Esophagus squamous epithelium (tissue), 5 donors: ENCODE data around the gene TTBK2. TPM values are rescaled to one million over a fixed set of nuclear protein-coding genes. Genes with fewer than 3 reads are reported as not detected.

Experiments
- DNase-seq: peaks from one replicate; lab custom pipeline; 2025; lab: John Stamatoyannopoulos, UW
- H3K27ac ChIP-seq, 4 donors: fragments of 200-600 bp; sonication (generic); one replicate each; pipeline ENCODE4 v1.5.1; 2016 to 2019; ENCODE audit warnings: mild to moderate bottlenecking in 1 of 4
- H3K27me3 ChIP-seq, 4 donors: fragments of 200-600 bp; sonication (generic); 1 replicate in 3 of 4; 2 replicates in 1 of 4; pipeline versions ENCODE4 v1.5.1 to v1.6.0; 2017 to 2021; ENCODE audit warnings: antibody characterized with exemption in 1 of 4
- H3K36me3 ChIP-seq, 3 donors: fragments of 200-600 bp; sonication (generic); one replicate each; pipeline ENCODE4 v1.5.1; 2016 to 2019
- H3K4me1 ChIP-seq, 3 donors: fragments of 200-600 bp; sonication (generic); one replicate each; pipeline ENCODE4 v1.5.1; 2017 to 2019
- H3K4me3 ChIP-seq, 4 donors: fragments of 200-600 bp; sonication (generic); 1 replicate in 3 of 4; 2 replicates in 1 of 4; pipeline ENCODE4 v1.5.1; 2016 to 2019; ENCODE audit warnings: mild to moderate bottlenecking in 2 of 4, moderate library complexity in 1 of 4
- H3K9me3 ChIP-seq, 3 donors: fragments of 200-600 bp; sonication (generic); one replicate each; pipeline ENCODE4 v1.5.1; 2016 to 2019
- POLR2A ChIP-seq, 4 donors: fragments of 450-650 bp; IDR thresholded peaks; one replicate each; pipeline ENCODE4 v1.6.1; 2017; ENCODE audit warnings: antibody characterized with exemption in 4 of 4, mild to moderate bottlenecking in 4 of 4, moderate library complexity in 3 of 4
- WGBS, 2 donors: methylation state at CpG; one replicate each; pipeline ENCODE4 v1.1.5; 2018; 5-methylcytosine and 5-hydroxymethylcytosine counted together
- intact Hi-C: fragments of 100-400 bp; cut with DNase I; formaldehyde crosslinking; loops from one replicate; pipeline ENCODE4 v1.15.0; 2022
- total RNA-seq, 4 donors: library from RNA; depleted of rRNA; stranded (reverse); fragments of >200 nt; gene quantifications; one replicate each; pipeline ENCODE4 v1.1.0, GENCODE V29; 2016
- TF ChIP-seq, protein P1 (sequence below), 6 experiments: fragments of 450-650 bp in 4 of 6; fragments of 200-600 bp in 2 of 6; sonication (generic) in 2 of 6; IDR thresholded peaks; one replicate each; pipeline ENCODE4 v1.5.1; 2016 to 2019; ENCODE audit warnings: antibody characterized with exemption in 6 of 6, mild to moderate bottlenecking in 4 of 6, moderate library complexity in 4 of 6
- donor health status: DM: yes; HTN: yes; CAD: no.

The TTBK2 gene
- total RNA-seq, 4 donors from 2014 or later = 5.8 to 11.8 (median 6.8) TPM

GRCh38 chr15:42750306-42750705, 170.3 kb downstream of the TTBK2 start:
- peaks cover 0 to 53% (median 0%) of the 10 kb centered on the region in 3 donors for H3K36me3 ChIP-seq
- H3K4me3 ChIP-seq = no peak overlapping the region
- no peak for DNase-seq
- TF ChIP-seq POLR2A (IDR thresholded peaks at IDR 0.05) = no peak
- TF ChIP-seq, protein P1, sequence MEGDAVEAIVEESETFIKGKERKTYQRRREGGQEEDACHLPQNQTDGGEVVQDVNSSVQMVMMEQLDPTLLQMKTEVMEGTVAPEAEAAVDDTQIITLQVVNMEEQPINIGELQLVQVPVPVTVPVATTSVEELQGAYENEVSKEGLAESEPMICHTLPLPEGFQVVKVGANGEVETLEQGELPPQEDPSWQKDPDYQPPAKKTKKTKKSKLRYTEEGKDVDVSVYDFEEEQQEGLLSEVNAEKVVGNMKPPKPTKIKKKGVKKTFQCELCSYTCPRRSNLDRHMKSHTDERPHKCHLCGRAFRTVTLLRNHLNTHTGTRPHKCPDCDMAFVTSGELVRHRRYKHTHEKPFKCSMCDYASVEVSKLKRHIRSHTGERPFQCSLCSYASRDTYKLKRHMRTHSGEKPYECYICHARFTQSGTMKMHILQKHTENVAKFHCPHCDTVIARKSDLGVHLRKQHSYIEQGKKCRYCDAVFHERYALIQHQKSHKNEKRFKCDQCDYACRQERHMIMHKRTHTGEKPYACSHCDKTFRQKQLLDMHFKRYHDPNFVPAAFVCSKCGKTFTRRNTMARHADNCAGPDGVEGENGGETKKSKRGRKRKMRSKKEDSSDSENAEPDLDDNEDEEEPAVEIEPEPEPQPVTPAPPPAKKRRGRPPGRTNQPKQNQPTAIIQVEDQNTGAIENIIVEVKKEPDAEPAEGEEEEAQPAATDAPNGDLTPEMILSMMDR (IDR thresholded peaks at IDR 0.05) = no peak
- H3K27ac ChIP-seq = no peak overlapping the region
- intact Hi-C loops = no loop called here
- no peaks in the 10 kb centered on the region for H3K27me3 ChIP-seq
- WGBS, 2 donors = 97 to 98% methylated on average over 2 of the region's 2 CpGs
- H3K9me3 ChIP-seq = peaks cover 0 to 4% (median 0%) of the 10 kb centered on the region in 3 donors
- no peaks in the 10 kb centered on the region for H3K4me1 ChIP-seq

DNA sequence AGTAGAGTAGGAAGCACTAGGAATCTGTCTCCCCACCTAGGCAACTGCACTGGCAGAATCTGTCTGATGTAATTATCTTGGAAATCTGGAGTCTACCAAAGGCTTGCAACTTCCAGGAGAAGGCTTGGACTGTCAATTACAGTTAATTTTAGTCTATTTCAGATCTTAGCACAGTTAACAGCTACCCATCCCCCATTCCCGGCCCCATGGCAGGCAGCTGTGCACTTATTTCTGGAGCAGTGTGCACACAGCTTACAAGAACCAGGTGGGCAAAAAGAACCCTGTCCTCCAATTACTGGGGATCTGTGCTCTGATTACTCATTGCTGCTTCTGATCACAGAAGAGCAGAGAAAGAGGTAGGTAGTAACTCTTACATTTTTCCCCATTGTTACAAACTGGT, 171.3 kb downstream of the TTBK2 start:
- H3K27ac ChIP-seq = no peak overlapping the region
- H3K4me1 ChIP-seq = no peaks in the 10 kb centered on the region
- TF ChIP-seq, protein P1 (IDR thresholded peaks at IDR 0.05) = no peak
- no peak for TF ChIP-seq POLR2A (IDR thresholded peaks at IDR 0.05)
- DNase-seq = no peak
- H3K9me3 ChIP-seq = peaks cover 0 to 4% (median 0%) of the 10 kb centered on the region in 3 donors
- H3K4me3 ChIP-seq = no peak overlapping the region
- intact Hi-C loops = no loop called here
- 83 to 88% methylated on average over 1 of the region's 1 CpG for WGBS, 2 donors
- no peaks in the 10 kb centered on the region for H3K27me3 ChIP-seq
- peaks cover 0 to 55% (median 0%) of the 10 kb centered on the region in 3 donors for H3K36me3 ChIP-seq

- no peaks in the 10 kb centered on the region for H3K9me3 ChIP-seq
- DNase-seq = no peak
- intact Hi-C loops = no loop called here
- 88 to 100% methylated on average over 1 of the region's 1 CpG for WGBS, 2 donors
- no peak overlapping the region for H3K27ac ChIP-seq
- H3K27me3 ChIP-seq = no peaks in the 10 kb centered on the region
- H3K4me1 ChIP-seq = no peaks in the 10 kb centered on the region
- peaks cover 0 to 14% (median 0%) of the 10 kb centered on the region in 3 donors for H3K36me3 ChIP-seq
- TF ChIP-seq POLR2A (IDR thresholded peaks at IDR 0.05) = no peak
- TF ChIP-seq, protein P1 (IDR thresholded peaks at IDR 0.05) = no peak
- no peak overlapping the region for H3K4me3 ChIP-seq
These were observed 176.4 kb downstream of the TTBK2 start for GRCh38 chr15:42744195-42744594.

- 73 to 93% methylated on average over 4 of the region's 4 CpGs for WGBS, 2 donors
- Histone ChIP-seq H3K9me3 (no peaks in the 10 kb centered on the region), H3K36me3 (peaks cover 0 to 14% (median 0%) of the 10 kb centered on the region in 3 donors), H3K4me3 (no peak overlapping the region), H3K27me3 (no peaks in the 10 kb centered on the region), H3K4me1 (peaks cover 0 to 11% (median 3%) of the 10 kb centered on the region in 3 donors), H3K27ac (no peak overlapping the region)
- TF ChIP-seq POLR2A (IDR thresholded peaks at IDR 0.05) = no peak
- TF ChIP-seq, protein P1 (IDR thresholded peaks at IDR 0.05) = no peak
- DNase-seq = no peak
- intact Hi-C loops = no loop called here
These were observed 178.4 kb downstream of the TTBK2 start for GRCh38 chr15:42742149-42742548.

- intact Hi-C loops = no loop called here
- TF ChIP-seq, protein P1 (IDR thresholded peaks at IDR 0.05) = no peak
- no peak for TF ChIP-seq POLR2A (IDR thresholded peaks at IDR 0.05)
- Histone ChIP-seq H3K27ac (no peak overlapping the region), H3K4me1 (peaks cover 0 to 12% (median 3%) of the 10 kb centered on the region in 3 donors), H3K9me3 (no peaks in the 10 kb centered on the region), H3K4me3 (no peak overlapping the region), H3K36me3 (peaks cover 0 to 14% (median 0%) of the 10 kb centered on the region in 3 donors), H3K27me3 (no peaks in the 10 kb centered on the region)
- DNase-seq = no peak
- WGBS, 2 donors = 80 to 86% methylated on average over 2 of the region's 2 CpGs
These were observed 178.9 kb downstream of the TTBK2 start for GRCh38 chr15:42741710-42742109.
